GM12892 (cell line): Measurements from ENCODE around the gene KNDC1.

Experiments
- POLR2A ChIP-seq: IDR thresholded peaks from 2 replicates; pipeline ENCODE4 v1.6.1; 2011; ENCODE audit warnings: low read depth, low read length, control low read depth
- POLR2AphosphoS5 ChIP-seq: IDR thresholded peaks from 2 replicates; pipeline ENCODE4 v1.6.1; 2011; ENCODE audit warnings: low read depth, low read length, control low read depth

- TF ChIP-seq POLR2A (no peak), POLR2AphosphoS5 (no peak)
These were observed 30.2 kb downstream of the KNDC1 start for GRCh38 chr10:133190225-133190624.
